Testis (tissue), 3 donors: Measurements from ENCODE around the gene FAM124A. TPM values are rescaled to one million over a fixed set of nuclear protein-coding genes. Genes with fewer than 3 reads are reported as not detected.

Experiments
- DNase-seq: peaks from one replicate; pipeline ENCODE4 v3.0.0-alpha.2; 2019
- H3K27ac ChIP-seq, 2 donors: fragments of 200-600 bp; sonication (generic); one replicate each; pipeline ENCODE4 v1.5.1; 2019
- H3K27me3 ChIP-seq: fragments of 200-600 bp; sonication (generic); one replicate; pipeline ENCODE4 v1.5.1; 2019
- H3K36me3 ChIP-seq: fragments of 200-600 bp; sonication (generic); one replicate; pipeline ENCODE4 v1.5.1; 2017; ENCODE audit warnings: low read depth; ENCODE audit errors: missing control alignments
- H3K4me1 ChIP-seq: fragments of 200-600 bp; sonication (generic); one replicate; pipeline ENCODE4 v1.5.1; 2019
- H3K4me3 ChIP-seq, 2 donors: fragments of 200-600 bp; sonication (generic); one replicate each; pipeline ENCODE4 v1.5.1; 2017 to 2019
- H3K9me3 ChIP-seq: fragments of 200-600 bp; sonication (generic); one replicate; pipeline ENCODE4 v1.5.1; 2017
- POLR2A ChIP-seq: fragments of 450-650 bp; IDR thresholded peaks from one replicate; pipeline ENCODE4 v1.6.1; 2017; ENCODE audit warnings: antibody characterized with exemption, mild to moderate bottlenecking, moderate library complexity
- WGBS, 2 donors: methylation state at CpG; one replicate each; pipeline ENCODE4 v1.1.5; 2018; 5-methylcytosine and 5-hydroxymethylcytosine counted together
- intact Hi-C: fragments of 100-400 bp; cut with DNase I; formaldehyde crosslinking; loops from one replicate; pipeline ENCODE4 v1.15.1; 2023; ENCODE audit warnings: low total_unique reads
- polyA plus RNA-seq: library from polyadenylated mRNA; stranded (reverse); fragments of 350-450 nt; fragmentation: Illumina TruSeq; extraction: RNeasy Lipid Tissue Mini Kit (QIAGEN cat#74804); gene quantifications from one replicate; pipeline ENCODE4 v1.2.3, GENCODE V29; 2014; ENCODE audit warnings: low read depth, low replicate concordance; ENCODE audit not compliant: insufficient read depth
- total RNA-seq, 2 donors: library from RNA; depleted of rRNA; stranded (reverse); fragments of >200 nt; gene quantifications; one replicate each; pipeline ENCODE4 v1.2.3, GENCODE V29; 2016
- TF ChIP-seq, protein P1 (sequence below), 3 experiments: fragments of 450-650 bp in 2 of 3; fragments of 200-600 bp in 1 of 3; sonication (generic) in 1 of 3; IDR thresholded peaks; one replicate each; pipeline ENCODE4 v1.5.1; 2016 to 2019; ENCODE audit warnings: antibody characterized with exemption in 3 of 3, mild to moderate bottlenecking in 2 of 3, moderate library complexity in 1 of 3

The FAM124A gene
- total and polyA plus RNA-seq, 3 donors from 2014 or later = 2.7 to 3.4 (median 3.0) TPM

DNA sequence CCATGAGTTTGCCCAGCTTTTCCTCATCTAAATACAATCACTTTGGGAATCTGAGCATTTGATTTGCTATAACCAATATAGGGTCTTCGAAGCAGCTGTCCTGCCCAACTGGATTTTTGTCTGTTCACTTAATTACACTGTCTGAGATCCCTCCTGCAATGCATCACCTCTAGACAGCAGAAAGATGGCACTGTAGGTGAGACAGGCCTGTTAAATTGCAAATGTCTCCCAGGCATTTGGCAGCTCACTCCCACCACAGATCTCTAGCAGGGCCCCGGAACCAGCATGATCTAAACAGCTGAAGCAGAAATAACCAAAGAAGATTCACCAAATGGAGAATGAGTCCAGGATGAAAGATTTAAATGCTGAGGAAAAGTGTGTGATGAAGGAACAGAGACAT lies 75.4 kb downstream of the FAM124A start:
- no peak for DNase-seq
- H3K9me3 ChIP-seq = no peaks in the 10 kb centered on the region
- no peak overlapping the region for H3K27ac ChIP-seq
- no peaks in the 10 kb centered on the region for H3K27me3 ChIP-seq
- no peaks in the 10 kb centered on the region for H3K36me3 ChIP-seq
- no peaks in the 10 kb centered on the region for H3K4me1 ChIP-seq
- H3K4me3 ChIP-seq = no peak overlapping the region
- no peak for TF ChIP-seq POLR2A
- TF ChIP-seq, protein P1, sequence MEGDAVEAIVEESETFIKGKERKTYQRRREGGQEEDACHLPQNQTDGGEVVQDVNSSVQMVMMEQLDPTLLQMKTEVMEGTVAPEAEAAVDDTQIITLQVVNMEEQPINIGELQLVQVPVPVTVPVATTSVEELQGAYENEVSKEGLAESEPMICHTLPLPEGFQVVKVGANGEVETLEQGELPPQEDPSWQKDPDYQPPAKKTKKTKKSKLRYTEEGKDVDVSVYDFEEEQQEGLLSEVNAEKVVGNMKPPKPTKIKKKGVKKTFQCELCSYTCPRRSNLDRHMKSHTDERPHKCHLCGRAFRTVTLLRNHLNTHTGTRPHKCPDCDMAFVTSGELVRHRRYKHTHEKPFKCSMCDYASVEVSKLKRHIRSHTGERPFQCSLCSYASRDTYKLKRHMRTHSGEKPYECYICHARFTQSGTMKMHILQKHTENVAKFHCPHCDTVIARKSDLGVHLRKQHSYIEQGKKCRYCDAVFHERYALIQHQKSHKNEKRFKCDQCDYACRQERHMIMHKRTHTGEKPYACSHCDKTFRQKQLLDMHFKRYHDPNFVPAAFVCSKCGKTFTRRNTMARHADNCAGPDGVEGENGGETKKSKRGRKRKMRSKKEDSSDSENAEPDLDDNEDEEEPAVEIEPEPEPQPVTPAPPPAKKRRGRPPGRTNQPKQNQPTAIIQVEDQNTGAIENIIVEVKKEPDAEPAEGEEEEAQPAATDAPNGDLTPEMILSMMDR (IDR thresholded peaks at IDR 0.05) = no peak
- intact Hi-C loops = no loop called here
- 81 to 83% methylated on average over 2 of the region's 2 CpGs for WGBS, 2 donors

DNA sequence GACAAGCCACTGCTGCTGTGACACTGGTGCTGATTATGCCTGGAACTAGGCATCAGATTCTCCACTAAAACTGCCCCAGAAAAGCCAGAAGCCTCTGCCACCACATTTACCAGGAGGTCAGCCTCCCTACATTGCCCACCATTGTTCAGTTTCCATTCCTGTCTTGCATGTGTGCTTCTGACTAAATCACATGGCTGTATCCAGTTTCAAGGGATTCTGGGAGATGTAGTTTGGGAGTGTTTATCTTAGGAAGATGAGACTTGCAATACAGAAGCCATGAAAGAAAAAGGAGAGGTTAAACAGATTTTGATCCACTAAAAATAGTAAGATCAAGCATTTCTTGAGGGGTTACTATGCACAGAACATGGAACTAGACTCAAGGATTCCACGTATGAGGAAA lies 76.6 kb downstream of the FAM124A start:
- H3K27ac ChIP-seq = no peak overlapping the region
- intact Hi-C loops = no loop called here
- TF ChIP-seq, protein P1 (IDR thresholded peaks at IDR 0.05) = no peak
- TF ChIP-seq POLR2A = no peak
- H3K27me3 ChIP-seq = no peaks in the 10 kb centered on the region
- no peaks in the 10 kb centered on the region for H3K9me3 ChIP-seq
- H3K36me3 ChIP-seq = no peaks in the 10 kb centered on the region
- no peaks in the 10 kb centered on the region for H3K4me1 ChIP-seq
- no peak overlapping the region for H3K4me3 ChIP-seq
- no peak for DNase-seq
- WGBS, 2 donors = 86 to 100% methylated on average over 1 of the region's 1 CpG

DNA sequence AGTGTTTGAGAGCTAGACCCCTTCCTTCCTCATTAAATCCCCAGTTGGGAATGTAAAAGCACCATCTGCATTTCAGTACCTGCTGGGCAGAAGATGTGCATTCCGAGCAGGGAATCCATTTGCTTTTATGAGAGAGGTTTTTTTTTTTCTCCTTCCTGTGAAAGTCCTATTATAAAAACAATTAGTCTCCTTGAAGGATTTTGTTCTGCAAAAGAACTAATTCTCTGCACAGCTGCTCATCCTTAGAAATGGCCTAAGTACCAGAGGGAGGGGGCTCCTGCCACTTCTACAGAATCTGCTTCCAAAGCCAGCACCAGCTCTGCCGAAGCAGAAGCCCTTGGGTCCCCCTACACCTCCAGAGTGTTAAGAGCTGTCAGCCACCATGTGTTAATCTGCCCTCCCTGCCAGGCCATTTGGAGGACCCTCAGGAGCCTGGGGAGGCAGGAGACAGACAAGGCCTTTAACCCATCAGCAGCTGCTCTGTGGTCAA lies 80.9 kb downstream of the FAM124A start:
- Histone ChIP-seq H3K9me3 (no peaks in the 10 kb centered on the region), H3K27me3 (no peaks in the 10 kb centered on the region), H3K36me3 (no peaks in the 10 kb centered on the region), H3K27ac (no peak overlapping the region), H3K4me3 (no peak overlapping the region), H3K4me1 (no peaks in the 10 kb centered on the region)
- TF ChIP-seq, protein P1 (IDR thresholded peaks at IDR 0.05) = no peak
- no peak for TF ChIP-seq POLR2A
- intact Hi-C loops = no loop called here
- WGBS, 2 donors = 75 to 77% methylated on average over 2 of the region's 2 CpGs
- no peak for DNase-seq

DNA sequence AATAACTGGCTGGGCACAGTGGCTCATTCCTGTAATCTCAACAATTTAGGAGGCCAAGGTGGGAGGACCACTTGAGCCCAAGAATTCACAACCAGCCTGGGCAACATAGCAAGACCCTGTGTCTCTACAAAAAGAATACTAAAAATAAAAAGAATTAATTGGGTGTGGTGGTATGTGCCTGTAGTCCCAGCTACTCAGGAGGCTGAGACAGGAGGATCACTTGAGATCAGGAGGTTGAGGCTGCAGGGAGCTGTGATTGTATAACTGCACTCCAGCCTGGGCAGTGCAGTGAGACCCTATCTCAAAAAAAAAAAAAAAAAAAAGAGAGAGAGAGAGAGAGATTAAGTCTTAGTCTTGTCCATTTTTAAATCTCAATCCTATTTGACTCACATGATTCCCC lies 81.7 kb downstream of the FAM124A start:
- H3K4me3 ChIP-seq = no peak overlapping the region
- no peaks in the 10 kb centered on the region for H3K9me3 ChIP-seq
- no peaks in the 10 kb centered on the region for H3K27me3 ChIP-seq
- intact Hi-C loops = no loop called here
- DNase-seq = no peak
- H3K27ac ChIP-seq = no peak overlapping the region
- no peaks in the 10 kb centered on the region for H3K4me1 ChIP-seq
- no peak for TF ChIP-seq POLR2A
- TF ChIP-seq, protein P1 (IDR thresholded peaks at IDR 0.05) = no peak
- H3K36me3 ChIP-seq = no peaks in the 10 kb centered on the region

DNA sequence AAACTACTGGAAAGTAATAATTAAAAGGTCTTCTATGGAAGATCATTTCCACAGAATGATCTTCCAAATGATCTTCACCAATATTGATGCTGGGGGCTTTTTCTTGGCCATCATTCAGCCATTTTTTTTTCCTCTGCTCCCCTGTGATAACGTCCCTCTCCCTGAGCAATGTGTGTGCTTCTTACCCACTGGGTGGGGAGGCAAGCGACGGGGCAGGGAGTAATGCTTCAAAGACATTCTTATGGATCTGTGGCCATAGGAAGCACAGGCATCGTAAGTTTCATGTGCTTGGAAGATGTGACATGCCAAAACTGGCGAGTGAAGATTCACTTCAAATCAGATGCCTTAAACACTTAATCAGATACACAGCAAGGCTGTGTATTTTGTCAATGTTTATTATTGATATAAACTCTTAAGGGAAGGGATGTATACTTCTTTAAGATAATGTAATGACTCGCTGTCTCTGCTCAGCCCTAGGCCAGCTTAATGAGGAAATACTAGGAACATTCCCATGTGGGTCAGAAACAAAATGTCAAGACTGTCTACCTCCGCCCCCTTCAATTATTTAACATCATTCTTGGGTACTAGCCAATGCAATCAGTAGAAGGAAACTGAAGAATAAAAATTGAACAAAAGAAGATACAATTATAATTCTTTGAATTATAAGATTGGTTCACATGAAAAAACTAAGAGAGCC lies 83.2 kb downstream of the FAM124A start:
- Histone ChIP-seq H3K4me1 (no peaks in the 10 kb centered on the region), H3K27me3 (no peaks in the 10 kb centered on the region), H3K36me3 (no peaks in the 10 kb centered on the region), H3K9me3 (no peaks in the 10 kb centered on the region), H3K27ac (no peak overlapping the region), H3K4me3 (no peak overlapping the region)
- no peak for DNase-seq
- WGBS, 2 donors = 73 to 80% methylated on average over 7 of the region's 7 CpGs
- TF ChIP-seq, protein P1 (IDR thresholded peaks at IDR 0.05) = no peak
- TF ChIP-seq POLR2A = no peak
- intact Hi-C loops = no loop called here
